Measurements from ENCODE around the gene FCRL6. TPM values are rescaled to one million over a fixed set of nuclear protein-coding genes. Genes with fewer than 3 reads are reported as not detected.

The FCRL6 gene
- total and polyA plus RNA-seq, 3 experiments from 2014 or later: 1.5 to 129 (median 1.8) TPM

DNA sequence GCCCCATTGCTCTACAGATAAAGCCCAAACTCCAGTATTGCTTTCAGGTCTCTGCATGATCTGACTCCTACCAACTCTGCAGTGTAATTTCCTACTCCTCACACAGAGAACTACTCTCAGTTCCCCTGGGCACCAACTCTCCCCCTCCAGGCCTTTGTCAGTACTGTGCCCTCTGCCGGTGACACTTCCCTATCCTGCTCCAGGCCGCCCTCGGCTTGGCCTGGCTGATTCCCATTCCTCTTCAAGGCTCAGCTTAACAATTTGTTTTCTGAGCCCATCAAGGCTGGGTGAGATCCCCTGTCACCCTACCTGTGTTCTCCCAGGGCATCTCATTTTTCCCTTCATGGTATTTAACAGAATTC, 27.1 kb downstream of the FCRL6 start:
- no peak for DNase-seq
- Mint-ChIP-seq H3K4me1 (peaks cover 59 to 67% (median 65%) of the 10 kb centered on the region in 3 donors), H3K4me3 (peak overlapping the region in 6 of 7 donors; percentile 10 to 77 (median 44)), H3K36me3 (peaks cover 7 to 27% (median 9%) of the 10 kb centered on the region in 3 donors), H3K27ac (peak overlapping the region in 3 of 8 donors; percentile 41 to 75 (median 43)), H3K9me3 (peaks cover 12 to 39% (median 27%) of the 10 kb centered on the region in 5 donors), H3K27me3 (peaks cover 0 to 6% of the 10 kb centered on the region in 2 donors)
- no peak overlapping the region for H3K4me3 ChIP-seq (ENCODE audit: low read length)
- no peak overlapping the region for H3K27ac ChIP-seq (ENCODE audit: low read depth, low read length)
- H3K27me3 ChIP-seq (ENCODE audit: insufficient read depth, low read length, poor library complexity, severe bottlenecking): no peaks in the 10 kb centered on the region
- peaks cover 8% of the 10 kb centered on the region for H3K9me3 ChIP-seq (ENCODE audit: low read length)
- ChIA-PET POLR2A (no interaction called here), CTCF (interaction anchor here (1.4 to 1.6 kb wide), 3 partner anchors 8 to 117 kb away, joined by 3 to 5 read pairs (median 5); no protein-coding TSS in a partner anchor)
- H3K4me1 ChIP-seq (ENCODE audit: insufficient read depth, low read length): peaks cover 48% of the 10 kb centered on the region
- no peaks in the 10 kb centered on the region for H3K36me3 ChIP-seq (ENCODE audit: insufficient read depth, low read length)

- Histone ChIP-seq H3K4me3 (ENCODE audit: low read length) (no peak overlapping the region), H3K36me3 (ENCODE audit: insufficient read depth, low read length) (no peaks in the 10 kb centered on the region), H3K4me1 (ENCODE audit: insufficient read depth, low read length) (peaks cover 42% of the 10 kb centered on the region), H3K27me3 (ENCODE audit: insufficient read depth, low read length, poor library complexity, severe bottlenecking) (no peaks in the 10 kb centered on the region), H3K27ac (ENCODE audit: low read depth, low read length) (no peak overlapping the region), H3K9me3 (ENCODE audit: low read length) (peaks cover 8% of the 10 kb centered on the region)
- Mint-ChIP-seq H3K9me3 (peaks cover 12 to 39% (median 27%) of the 10 kb centered on the region in 5 donors), H3K4me1 (peaks cover 52 to 60% (median 58%) of the 10 kb centered on the region in 3 donors), H3K27ac (peak overlapping the region in 2 of 8 donors; percentile 11 to 32), H3K36me3 (peaks cover 9 to 27% (median 9%) of the 10 kb centered on the region in 3 donors), H3K27me3 (peaks cover 0 to 4% of the 10 kb centered on the region in 2 donors), H3K4me3 (peak overlapping the region in 2 of 7 donors; percentile 28 to 29)
- ChIA-PET CTCF (interaction anchor here (1.4 to 1.6 kb wide), 3 partner anchors 9 to 64 kb away, joined by 3 to 5 read pairs (median 5); no protein-coding TSS in a partner anchor), POLR2A (no interaction called here)
- no peak for DNase-seq
Observed at GRCh38 chr1:159829822-159830465, 27.8 kb downstream of the FCRL6 start.

DNA sequence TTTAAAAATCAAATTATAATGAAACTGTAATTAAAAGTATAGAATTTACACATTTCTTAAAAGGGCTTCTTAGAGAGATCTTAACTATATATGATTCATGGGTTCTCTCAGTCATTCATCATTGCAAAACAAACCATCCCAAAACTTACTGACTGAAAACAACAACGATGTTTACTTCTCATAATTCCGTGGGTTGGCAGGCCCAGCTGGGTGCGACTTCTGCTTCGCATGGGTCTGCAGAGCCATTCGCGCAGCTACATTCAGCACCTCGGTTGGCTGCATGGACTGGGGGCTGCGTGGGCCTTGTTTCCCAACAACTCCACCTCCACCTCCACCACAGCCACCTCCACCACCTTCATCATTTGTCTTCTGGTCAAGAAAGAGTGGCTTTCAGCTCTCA, 28.6 kb downstream of the FCRL6 start:
- Histone ChIP-seq H3K9me3 (ENCODE audit: low read length) (peaks cover 8% of the 10 kb centered on the region), H3K36me3 (ENCODE audit: insufficient read depth, low read length) (no peaks in the 10 kb centered on the region), H3K4me1 (ENCODE audit: insufficient read depth, low read length) (peaks cover 34% of the 10 kb centered on the region), H3K27ac (ENCODE audit: low read depth, low read length) (no peak overlapping the region), H3K27me3 (ENCODE audit: insufficient read depth, low read length, poor library complexity, severe bottlenecking) (no peaks in the 10 kb centered on the region), H3K4me3 (ENCODE audit: low read length) (no peak overlapping the region)
- Mint-ChIP-seq H3K27me3 (peaks cover 0 to 4% of the 10 kb centered on the region in 2 donors), H3K4me3 (no peak overlapping the region), H3K4me1 (peaks cover 44 to 53% (median 50%) of the 10 kb centered on the region in 3 donors), H3K36me3 (peaks cover 13 to 32% (median 13%) of the 10 kb centered on the region in 3 donors), H3K27ac (peak overlapping the region in 1 of 8 donors; percentile 32), H3K9me3 (peaks cover 12 to 39% (median 29%) of the 10 kb centered on the region in 5 donors)
- DNase-seq: no peak
- ChIA-PET POLR2A (no interaction called here), CTCF (interaction anchor here (1.4 to 2.0 kb wide), 4 partner anchors 9 to 63 kb away, joined by 3 to 7 read pairs (median 5); no protein-coding TSS in a partner anchor)

DNA sequence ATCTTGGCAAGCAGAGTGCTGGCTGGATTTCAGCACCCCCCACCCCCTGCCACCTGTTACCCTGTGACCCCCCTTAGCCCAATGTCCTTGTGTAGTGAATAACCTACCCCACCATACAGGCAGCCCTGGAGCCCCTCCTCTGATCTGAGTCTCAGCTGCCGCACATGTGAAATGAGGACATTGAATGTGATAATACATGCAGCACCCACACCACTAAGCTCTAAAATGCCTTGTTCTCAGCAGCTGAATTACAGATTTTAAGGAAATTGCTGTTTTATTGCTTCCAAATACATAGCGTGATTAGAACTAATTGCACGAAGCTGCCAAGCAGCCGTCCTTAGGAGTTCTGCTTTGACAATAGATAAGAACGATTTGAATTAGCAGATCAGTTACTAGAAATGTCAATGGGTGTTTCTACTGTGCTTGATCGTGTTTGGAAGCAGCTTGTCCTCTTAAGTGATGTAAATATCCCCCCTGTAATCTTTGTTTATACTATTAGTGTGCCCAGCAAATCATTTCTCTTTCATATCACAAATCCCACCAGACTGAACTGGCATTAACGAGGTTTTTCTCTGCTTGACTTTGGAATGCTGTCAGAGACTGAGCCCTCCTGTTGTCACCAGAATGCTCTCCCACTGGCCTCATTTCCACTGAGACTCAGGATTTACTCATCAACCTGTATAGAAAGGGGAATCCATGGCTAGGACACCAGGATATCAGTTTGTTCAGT, 29.4 kb downstream of the FCRL6 start:
- Histone ChIP-seq H3K36me3 (ENCODE audit: insufficient read depth, low read length) (no peaks in the 10 kb centered on the region), H3K4me3 (ENCODE audit: low read length) (no peak overlapping the region), H3K4me1 (ENCODE audit: insufficient read depth, low read length) (peaks cover 25% of the 10 kb centered on the region), H3K27ac (ENCODE audit: low read depth, low read length) (no peak overlapping the region), H3K9me3 (ENCODE audit: low read length) (peaks cover 8% of the 10 kb centered on the region), H3K27me3 (ENCODE audit: insufficient read depth, low read length, poor library complexity, severe bottlenecking) (no peaks in the 10 kb centered on the region)
- Mint-ChIP-seq H3K4me1 (peaks cover 37 to 44% (median 42%) of the 10 kb centered on the region in 3 donors), H3K36me3 (peaks cover 18 to 34% (median 18%) of the 10 kb centered on the region in 3 donors), H3K9me3 (peaks cover 12 to 38% (median 29%) of the 10 kb centered on the region in 5 donors), H3K4me3 (no peak overlapping the region), H3K27me3 (peaks cover 0 to 4% of the 10 kb centered on the region in 2 donors), H3K27ac (no peak overlapping the region)
- ChIA-PET POLR2A (no interaction called here), CTCF (interaction anchor here (0.9 to 2.0 kb wide), 2 partner anchors 19 to 33 kb away, joined by 3 to 7 read pairs; no protein-coding TSS in a partner anchor)
- DNase-seq: no peak

DNA sequence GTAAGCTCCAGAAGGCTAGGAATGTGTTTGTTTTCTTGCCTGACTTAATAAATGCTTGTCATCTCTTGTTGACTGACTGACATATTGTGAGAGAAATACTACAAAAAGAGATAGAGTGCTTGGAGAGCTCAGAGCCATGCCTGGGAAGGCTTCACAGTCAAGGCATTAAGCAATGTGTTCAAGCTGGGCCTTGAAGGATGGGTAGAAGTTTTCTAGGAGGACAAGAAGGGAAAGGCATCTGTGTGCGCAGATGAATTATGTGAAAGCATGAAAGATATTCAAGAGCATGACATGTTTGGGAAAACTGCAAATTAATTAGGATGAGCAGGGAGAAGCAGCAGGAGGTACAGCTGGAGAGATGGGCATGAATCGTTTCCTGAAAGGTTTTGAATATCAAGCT, 30.1 kb downstream of the FCRL6 start:
- no peak for DNase-seq
- Histone ChIP-seq H3K36me3 (ENCODE audit: insufficient read depth, low read length) (no peaks in the 10 kb centered on the region), H3K9me3 (ENCODE audit: low read length) (peaks cover 8% of the 10 kb centered on the region), H3K27me3 (ENCODE audit: insufficient read depth, low read length, poor library complexity, severe bottlenecking) (no peaks in the 10 kb centered on the region), H3K27ac (ENCODE audit: low read depth, low read length) (no peak overlapping the region), H3K4me1 (ENCODE audit: insufficient read depth, low read length) (peaks cover 18% of the 10 kb centered on the region), H3K4me3 (ENCODE audit: low read length) (no peak overlapping the region)
- ChIA-PET CTCF (interaction anchor here (0.8 to 2.0 kb wide), 3 partner anchors 19 to 60 kb away, joined by 3 to 7 read pairs (median 3); no protein-coding TSS in a partner anchor), POLR2A (no interaction called here)
- Mint-ChIP-seq H3K27ac (no peak overlapping the region), H3K9me3 (peaks cover 12 to 30% (median 29%) of the 10 kb centered on the region in 5 donors), H3K27me3 (peaks cover 0 to 2% of the 10 kb centered on the region in 2 donors), H3K4me1 (peaks cover 30 to 39% (median 34%) of the 10 kb centered on the region in 3 donors), H3K36me3 (peaks cover 20 to 36% (median 22%) of the 10 kb centered on the region in 3 donors), H3K4me3 (no peak overlapping the region)

GRCh38 chr1:159835356-159835755, 33.2 kb downstream of the FCRL6 start:
- H3K27ac Mint-ChIP-seq: peak overlapping the region in 1 of 8 donors; percentile 92
- Histone ChIP-seq H3K27ac (ENCODE audit: low read depth, low read length) (no peak overlapping the region), H3K27me3 (ENCODE audit: insufficient read depth, low read length, poor library complexity, severe bottlenecking) (no peaks in the 10 kb centered on the region), H3K4me1 (ENCODE audit: insufficient read depth, low read length) (no peaks in the 10 kb centered on the region), H3K36me3 (ENCODE audit: insufficient read depth, low read length) (no peaks in the 10 kb centered on the region), H3K4me3 (ENCODE audit: low read length) (no peak overlapping the region), H3K9me3 (ENCODE audit: low read length) (no peaks in the 10 kb centered on the region)
- H3K27me3 Mint-ChIP-seq: peaks cover 0 to 3% of the 10 kb centered on the region in 2 donors
- no peak overlapping the region for H3K4me3 Mint-ChIP-seq
- H3K4me1 Mint-ChIP-seq: peaks cover 6 to 21% (median 9%) of the 10 kb centered on the region in 3 donors
- peaks cover 17 to 27% (median 21%) of the 10 kb centered on the region in 3 donors for H3K36me3 Mint-ChIP-seq
- ChIA-PET POLR2A (no interaction called here), CTCF (no interaction called here)
- peaks cover 0 to 3% (median under 1%) of the 10 kb centered on the region in 5 donors for H3K9me3 Mint-ChIP-seq
- DNase-seq: no peak

GRCh38 chr1:159835862-159836525, 33.8 kb downstream of the FCRL6 start:
- H3K4me3 ChIP-seq (ENCODE audit: low read length): no peak overlapping the region
- H3K4me1 ChIP-seq (ENCODE audit: insufficient read depth, low read length): no peaks in the 10 kb centered on the region
- no peak for DNase-seq
- Mint-ChIP-seq H3K36me3 (peaks cover 17 to 27% (median 19%) of the 10 kb centered on the region in 3 donors), H3K4me1 (peaks cover 5 to 20% (median 8%) of the 10 kb centered on the region in 3 donors), H3K4me3 (no peak overlapping the region), H3K9me3 (peaks cover 0 to 2% (median 0%) of the 10 kb centered on the region in 5 donors), H3K27ac (peak overlapping the region in 1 of 8 donors; percentile 63), H3K27me3 (peaks cover 0 to 3% of the 10 kb centered on the region in 2 donors)
- H3K36me3 ChIP-seq (ENCODE audit: insufficient read depth, low read length): no peaks in the 10 kb centered on the region
- CTCF ChIA-PET: interaction anchor here (0.8 kb wide), 1 partner anchor 18 kb away, joined by 3 read pairs; no protein-coding TSS in a partner anchor
- no peak overlapping the region for H3K27ac ChIP-seq (ENCODE audit: low read depth, low read length)
- H3K27me3 ChIP-seq (ENCODE audit: insufficient read depth, low read length, poor library complexity, severe bottlenecking): no peaks in the 10 kb centered on the region
- H3K9me3 ChIP-seq (ENCODE audit: low read length): no peaks in the 10 kb centered on the region
- POLR2A ChIA-PET: no interaction called here
